HG03442 (cell line): ENCODE results near the gene FREM3.
A peak's percentile ranks its signal among the peaks of the same experiment; 100 is the strongest.

Source experiments
- ATAC-seq: cut with Tn5 transposase; IDR thresholded peaks from one replicate; pipeline ENCODE4 v1.9.1; 2021; ENCODE audit warnings: mild to moderate bottlenecking, moderate library complexity; ENCODE audit not compliant: unreplicated experiment

The FREM3 gene

DNA sequence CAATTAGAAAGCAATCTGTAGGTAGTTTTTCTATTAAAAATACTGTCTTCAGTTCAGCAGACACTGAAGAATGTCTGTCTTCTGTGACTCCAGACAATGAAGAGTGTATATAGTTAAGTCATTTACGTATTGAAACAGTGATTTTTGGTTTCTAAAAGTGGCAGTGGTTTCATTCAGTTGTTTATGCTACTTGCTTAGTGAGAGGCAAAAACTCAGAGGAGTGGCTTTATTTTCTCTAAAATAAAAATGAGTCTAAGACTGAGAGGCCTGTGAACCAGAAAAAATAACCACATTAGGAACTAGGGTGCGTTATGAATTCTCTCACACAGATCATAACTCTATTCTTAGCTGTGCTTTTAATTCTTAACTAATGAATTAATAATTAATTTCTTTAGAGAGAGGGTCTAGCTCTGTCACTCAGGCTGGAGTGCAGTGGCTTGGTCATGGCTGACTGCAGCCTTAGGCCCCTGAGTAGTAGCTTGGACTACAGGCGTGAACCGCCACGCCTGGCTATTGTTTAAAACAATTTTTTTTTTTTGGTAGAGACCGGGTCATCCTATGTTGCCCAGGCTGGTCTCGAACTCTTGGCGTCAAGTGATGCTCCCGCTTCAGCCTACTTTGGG, 31.4 kb downstream of the FREM3 start:
- ATAC-seq: peak; percentile 97

DNA sequence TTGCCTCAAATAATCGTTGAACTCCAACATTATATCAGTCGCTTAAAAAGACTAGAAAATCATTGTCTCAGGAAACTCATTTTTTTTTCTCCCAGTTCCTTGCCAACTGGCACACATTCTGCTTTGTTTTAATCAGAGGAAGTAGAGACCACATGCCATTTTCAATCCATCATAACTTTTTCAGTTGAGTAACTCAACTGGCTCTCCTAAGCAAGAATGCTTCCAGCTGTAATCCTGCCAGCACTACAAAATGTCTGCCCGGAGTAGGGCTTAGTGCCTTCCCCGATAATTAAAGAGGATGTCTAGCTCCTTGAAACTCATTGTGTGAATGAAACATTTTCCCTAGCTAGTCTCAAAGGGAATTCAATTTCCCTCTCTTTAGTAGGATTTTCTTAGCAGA, 33.0 kb downstream of the FREM3 start:
- ATAC-seq: no peak

DNA sequence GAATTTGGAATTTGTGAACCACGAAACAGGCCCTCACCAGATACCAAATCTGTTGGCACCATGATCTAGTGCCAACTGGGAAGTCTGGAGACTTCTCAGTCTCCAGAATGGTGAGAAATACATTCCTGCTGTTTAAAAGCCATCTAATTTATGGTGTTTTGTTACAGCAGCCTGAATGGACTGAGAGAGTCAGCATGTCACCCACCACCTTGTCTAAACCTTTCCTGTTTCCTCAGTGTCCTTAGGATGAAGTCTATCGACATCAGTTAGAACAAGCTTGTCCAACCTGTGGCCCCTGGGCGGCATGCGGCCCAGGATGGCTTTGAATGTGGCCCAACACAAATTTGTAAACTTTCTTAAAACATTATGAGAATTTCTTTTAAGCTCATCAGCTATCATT, 42.1 kb downstream of the FREM3 start:
- no peak for ATAC-seq

GRCh38 chr4:143654571-143654970, 45.9 kb downstream of the FREM3 start:
- no peak for ATAC-seq

DNA sequence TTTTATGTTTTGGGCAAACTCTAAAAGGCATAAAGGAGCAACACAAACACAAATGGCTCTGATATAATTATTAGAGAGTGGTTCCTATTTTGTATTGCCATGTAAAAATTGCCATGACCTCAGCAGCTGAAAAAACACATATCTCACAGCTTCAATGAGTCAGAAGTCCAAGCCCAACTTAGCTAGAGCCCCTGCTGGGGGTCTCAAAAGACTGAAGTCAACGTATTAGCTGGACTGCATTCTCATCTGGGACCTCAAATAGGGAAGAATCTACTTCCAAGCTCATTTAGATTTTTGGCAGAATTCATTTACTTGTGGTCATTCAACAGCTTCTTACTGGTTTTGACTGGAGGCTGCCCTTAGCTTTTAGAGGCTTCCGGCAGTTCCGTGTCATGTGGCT, 47.4 kb downstream of the FREM3 start:
- no peak for ATAC-seq

GRCh38 chr4:143643399-143643798, 57.1 kb downstream of the FREM3 start:
- ATAC-seq: peak; percentile 50

- ATAC-seq: no peak
Observed at GRCh38 chr4:143642611-143643010, 57.9 kb downstream of the FREM3 start.

DNA sequence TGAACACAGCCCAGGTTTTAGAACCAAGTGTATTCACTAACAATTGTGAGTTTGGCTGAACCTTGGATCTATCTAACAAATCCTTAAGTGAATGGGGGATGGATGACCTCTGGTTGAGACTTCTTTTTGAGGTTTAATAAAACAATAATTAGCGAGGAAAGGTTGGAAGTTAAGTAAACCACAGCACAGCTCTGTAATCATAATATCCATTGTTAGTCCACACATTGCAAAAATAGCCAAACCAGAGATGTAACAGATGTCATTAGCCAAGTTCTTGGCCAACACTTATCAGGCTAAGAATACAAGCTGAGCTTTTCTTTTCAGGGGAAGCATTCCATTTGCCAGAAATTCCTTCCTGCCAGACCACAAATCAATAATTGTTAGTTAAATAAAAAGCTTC, 59.1 kb downstream of the FREM3 start:
- no peak for ATAC-seq

GRCh38 chr4:143634763-143635162, 65.7 kb downstream of the FREM3 start:
- no peak for ATAC-seq

DNA sequence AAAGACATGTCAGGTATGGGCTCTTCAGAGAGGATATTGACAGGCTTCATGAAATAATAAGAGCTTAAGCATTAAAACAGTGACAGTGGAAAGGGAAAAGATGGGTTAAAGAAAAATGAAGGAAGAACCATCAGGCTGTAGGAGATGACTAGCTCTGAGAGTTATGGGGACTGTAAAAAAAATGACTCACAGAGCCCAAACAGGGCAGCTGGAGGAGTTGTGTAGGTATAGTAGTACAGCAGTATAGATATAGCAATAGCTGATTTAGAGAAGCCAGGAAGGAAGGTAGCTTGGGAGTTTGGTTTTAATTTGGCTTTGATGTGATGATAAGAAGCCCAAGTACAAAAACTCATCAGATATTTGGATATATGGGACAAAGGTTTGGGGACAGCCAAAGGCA, 66.6 kb downstream of the FREM3 start:
- ATAC-seq: no peak

GRCh38 chr4:143626134-143626911, 74.2 kb downstream of the FREM3 start:
- no peak for ATAC-seq

DNA sequence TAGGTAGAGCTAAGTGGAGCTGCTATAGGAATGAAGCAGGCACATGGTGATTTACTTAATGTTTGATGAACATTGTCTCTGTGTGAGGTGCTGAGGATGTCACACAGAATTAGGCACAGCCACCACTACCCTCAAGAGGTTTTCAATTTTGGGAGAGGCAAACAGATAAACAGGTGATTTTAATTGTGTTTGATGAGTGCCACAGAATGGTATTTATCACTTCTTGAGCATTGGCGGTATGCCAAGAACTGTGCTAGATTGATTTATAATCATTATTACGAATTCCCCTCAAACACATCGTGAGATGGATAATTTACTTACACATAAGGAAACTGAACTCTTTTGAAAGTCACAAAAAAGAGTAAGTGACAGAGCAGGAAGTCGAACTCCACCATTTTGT, 74.8 kb downstream of the FREM3 start:
- ATAC-seq: no peak

DNA sequence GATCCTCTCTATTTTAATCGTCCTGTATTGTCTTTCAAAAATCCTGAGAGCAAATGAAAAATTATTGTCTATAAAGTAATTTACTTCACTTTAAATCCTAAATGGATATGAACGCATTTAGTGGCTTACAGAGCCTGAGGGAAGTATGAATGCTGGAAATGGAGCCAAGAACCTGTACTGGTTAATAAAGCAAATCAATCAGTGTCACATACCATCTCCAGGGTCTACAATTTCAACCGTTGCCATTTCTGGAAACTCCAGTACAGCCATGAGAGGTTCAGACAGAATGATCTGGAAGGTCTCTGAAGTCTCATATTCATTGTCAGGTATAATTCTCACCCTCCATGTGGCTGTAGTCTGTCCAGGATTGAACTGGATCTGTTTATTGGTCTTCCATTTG, 76.6 kb downstream of the FREM3 start:
- ATAC-seq: no peak

- no peak for ATAC-seq
Observed at GRCh38 chr4:143618811-143619210, 81.7 kb downstream of the FREM3 start.

- ATAC-seq: peak; percentile 37
Observed at GRCh38 chr4:143617994-143618679, 82.3 kb downstream of the FREM3 start.

DNA sequence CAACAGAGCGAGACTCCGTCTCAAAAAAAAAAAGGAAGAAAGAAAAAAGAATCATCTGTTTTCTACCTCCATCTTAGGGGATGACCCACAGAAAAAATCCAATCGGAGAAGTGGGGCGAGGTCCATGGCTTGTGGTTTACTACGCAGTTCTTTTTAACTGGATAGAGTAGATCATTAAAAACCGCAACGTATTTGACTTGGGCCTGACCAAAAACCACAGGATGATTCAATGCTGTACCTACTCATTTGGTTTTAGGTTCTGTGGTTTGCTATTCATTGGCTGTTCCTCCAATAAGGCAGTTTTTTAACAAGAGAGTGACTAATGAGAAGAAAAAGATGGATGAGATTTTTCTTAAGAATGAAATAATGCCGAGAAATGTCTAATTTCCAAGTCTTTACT, 83.7 kb downstream of the FREM3 start:
- ATAC-seq: peak; percentile 94

- no peak for ATAC-seq
Observed at GRCh38 chr4:143609492-143609891, 91.0 kb downstream of the FREM3 start.

DNA sequence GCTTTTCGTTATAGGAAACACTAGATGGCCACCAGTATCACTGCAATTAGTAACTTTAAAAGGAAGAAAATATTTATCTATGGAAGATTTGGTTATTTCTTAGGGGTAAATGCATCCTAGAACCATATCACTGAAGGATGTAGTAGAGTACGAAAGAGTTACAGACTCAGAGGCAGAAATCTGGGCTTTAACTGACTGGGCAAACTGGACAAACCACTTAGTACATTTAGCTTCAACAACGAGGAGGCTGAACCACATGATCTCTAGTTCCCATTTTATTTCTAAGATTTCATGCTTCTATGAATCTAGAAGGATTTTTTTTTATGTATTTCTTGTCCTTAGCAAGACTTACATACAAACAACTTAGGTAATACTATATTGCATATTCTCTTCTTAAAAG, 94.0 kb downstream of the FREM3 start:
- ATAC-seq: no peak

- ATAC-seq: no peak
Observed at GRCh38 chr4:143599827-143600226, 100.6 kb downstream of the FREM3 start.

GRCh38 chr4:143598816-143599215, 101.7 kb downstream of the FREM3 start:
- no peak for ATAC-seq

- ATAC-seq: no peak
Observed at GRCh38 chr4:143597276-143597675, 103.2 kb downstream of the FREM3 start.

DNA sequence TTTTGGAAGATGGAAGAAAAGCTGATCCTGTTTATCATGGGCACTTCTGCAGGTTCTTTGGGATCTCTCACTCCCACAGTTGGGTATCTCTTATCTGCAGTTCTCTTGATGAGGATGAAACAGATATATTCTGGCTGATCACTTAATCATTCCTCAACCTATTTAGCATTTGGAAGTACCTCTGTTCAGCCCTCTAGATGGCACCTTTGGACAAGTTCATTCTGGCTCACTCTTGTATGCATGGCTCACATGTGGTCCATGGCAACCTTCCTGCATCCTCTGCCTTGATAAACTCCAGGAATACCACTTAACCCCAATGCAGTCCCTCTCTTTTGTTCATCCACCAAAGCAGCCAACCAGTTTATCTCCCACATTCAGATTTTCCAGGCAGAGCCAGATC, 112.8 kb downstream of the FREM3 start:
- no peak for ATAC-seq
